Hippocampal formation (tissue), 2 donors: ENCODE results near the gene BEND7.

Experiments
- DNase-seq, 2 donors: peaks; one replicate each; lab custom pipeline; 2025; lab: John Stamatoyannopoulos, UW

BEND7 gene

DNA sequence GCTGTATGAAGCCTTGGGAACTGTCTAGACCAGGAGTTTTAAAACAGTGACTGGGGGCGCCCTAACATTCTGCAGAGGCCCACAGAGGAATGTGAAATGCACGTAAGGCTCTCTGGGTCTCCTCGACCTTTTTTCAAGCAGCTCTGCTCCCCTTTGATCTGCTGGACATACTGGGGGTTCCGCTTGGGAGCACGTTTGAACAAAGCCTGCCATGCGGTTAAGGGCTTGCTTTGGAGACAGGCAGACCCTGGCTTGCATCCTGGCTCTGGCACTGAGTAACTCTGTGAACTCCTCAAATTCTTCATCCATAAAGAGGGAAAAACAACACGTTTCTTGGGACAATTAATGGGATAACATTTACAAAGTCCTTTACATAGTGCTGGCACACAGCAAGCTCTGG is 7.8 kb downstream of the BEND7 start:
- DNase-seq: no peak

DNA sequence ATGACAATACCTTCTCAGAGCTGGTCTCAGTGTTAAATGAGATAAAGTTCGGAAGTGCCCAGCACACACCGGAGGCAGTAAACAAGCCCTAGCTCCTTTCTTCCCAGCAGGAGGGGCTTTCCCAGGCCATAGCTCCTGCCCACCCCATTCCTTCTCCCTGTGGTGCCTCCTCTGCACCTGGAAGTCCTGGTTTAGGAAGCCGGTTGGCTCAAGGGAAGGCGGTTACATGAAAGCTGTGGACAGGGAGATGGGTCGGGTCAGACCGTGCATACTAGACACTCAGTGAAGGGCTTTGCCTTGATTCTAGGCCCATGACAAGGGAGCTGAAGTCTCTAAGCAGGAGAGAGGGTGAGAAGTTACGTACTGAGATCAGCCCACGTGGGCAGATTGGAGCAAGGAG is 8.6 kb downstream of the BEND7 start:
- no peak for DNase-seq

DNA sequence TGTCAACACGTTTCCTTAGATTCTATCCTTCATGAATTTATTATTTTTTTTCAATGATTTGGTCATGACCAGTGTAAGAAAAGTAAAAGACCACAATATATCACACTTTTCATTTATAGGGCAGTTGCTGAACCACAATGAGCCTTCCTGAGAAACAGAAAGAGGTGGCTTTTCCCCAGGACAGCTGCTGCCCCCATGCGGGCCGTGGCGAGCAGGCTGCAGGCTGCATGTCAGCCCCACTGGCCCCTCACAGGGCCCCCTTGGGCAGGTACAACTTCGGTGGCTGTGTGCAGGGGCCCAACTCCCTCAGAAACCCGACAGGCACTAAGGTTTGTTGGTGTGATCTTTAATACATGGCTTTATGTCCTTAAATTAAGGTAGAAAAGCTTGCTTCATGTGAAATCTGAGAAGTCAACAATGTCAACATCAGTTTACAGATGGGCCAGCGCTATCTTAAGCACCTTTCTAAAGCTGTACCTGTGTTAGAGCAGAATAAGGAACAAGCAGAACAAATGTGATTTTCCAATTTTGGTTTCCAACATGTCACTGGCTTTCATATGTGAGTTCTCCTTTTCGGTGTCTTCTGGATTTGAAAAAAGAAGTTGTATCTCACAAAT is 10.6 kb downstream of the BEND7 start:
- DNase-seq: no peak

DNA sequence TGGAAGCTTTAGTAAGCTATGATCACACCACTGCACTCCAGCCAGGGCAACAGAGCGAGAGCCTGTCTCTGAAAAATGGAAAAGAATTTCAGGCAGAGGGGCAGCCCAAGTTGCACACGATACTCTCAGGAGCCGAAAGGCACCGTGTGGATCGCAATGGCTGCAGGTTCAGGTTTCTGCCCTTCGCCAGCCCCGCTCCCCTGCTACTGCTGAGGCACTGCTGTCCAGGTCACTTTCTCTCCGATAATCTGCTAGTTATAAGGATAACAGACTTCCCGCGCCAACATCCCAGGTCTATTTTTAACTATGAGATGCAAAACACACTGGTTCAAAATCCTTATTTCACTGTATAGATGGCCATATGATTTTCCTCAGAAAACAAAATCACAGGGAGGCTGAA is 11.1 kb downstream of the BEND7 start:
- DNase-seq: no peak

DNA sequence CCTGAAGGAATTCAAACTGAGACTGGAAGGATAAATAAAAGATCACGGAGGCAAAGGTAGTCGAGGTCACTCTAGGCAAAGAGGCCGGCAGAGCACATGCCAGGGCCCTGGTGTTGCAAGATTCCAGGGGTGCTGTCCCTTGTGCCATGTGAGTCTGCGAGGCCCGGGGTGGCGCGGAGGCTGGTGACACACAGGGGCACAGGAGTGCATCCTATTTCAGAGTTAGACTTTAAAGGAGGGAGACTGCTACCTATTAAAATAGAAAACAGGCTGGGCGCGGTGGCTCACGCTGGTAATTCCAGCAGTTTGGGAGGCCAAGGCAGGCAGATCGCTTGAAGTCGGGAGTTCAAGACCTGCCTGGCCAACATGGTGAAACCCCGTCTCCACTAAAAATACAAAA is 12.6 kb downstream of the BEND7 start:
- no peak for DNase-seq

DNA sequence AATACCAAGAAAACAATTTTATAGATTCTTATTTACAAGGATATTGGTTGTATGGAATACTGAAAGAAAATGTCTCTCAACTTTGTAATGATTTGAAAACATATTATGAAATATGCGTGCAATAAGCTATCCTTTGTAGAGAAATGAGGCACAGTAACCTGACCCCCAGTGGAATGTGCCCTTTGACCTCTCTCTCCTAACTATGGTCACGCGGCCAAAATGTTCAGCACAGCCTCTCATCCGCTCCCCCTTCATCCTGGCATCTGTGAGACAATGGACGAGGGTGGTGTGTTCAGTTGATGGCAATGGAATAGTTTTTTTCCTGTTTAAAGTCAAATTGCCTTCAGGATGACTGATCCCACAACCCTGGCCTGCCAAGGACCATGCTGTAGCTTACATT is 13.3 kb downstream of the BEND7 start:
- DNase-seq: no peak

DNA sequence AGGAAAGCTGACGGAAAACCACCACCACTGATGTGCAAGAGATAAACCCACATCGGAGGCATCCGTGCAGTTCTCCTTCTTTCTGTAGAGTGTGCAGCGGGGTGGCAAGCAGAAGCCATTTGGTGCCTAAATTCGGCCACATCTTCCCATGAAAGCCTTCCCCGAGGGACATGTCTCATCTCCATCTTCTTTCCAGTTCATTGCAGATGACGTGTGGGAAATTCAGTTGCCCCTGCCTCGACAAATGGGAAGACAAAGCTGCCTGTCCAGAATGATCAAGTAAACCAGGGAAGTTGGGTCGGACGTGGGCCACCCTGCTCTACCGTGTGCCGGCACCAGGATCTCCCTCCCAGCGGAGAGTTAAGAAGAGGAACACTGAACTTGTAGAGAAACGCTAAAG is 14.5 kb downstream of the BEND7 start:
- DNase-seq: no peak

DNA sequence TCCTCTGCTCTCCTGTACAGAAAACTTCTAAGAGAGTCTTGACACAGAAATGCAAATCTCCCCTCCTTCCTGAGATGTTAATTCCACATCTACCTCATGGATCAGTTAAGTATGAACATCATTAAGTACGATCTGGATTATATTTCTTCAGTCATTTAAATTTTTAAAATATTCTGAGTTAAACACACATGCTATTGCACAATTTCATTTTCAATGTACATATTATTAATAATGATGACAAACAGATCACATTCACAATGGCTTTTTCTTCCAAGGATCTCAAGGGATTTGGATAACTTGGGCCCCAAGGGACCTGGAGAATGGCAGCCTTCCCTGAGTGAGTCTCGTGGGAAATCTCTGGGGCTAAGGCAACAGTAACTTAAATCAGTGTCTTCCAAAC is 16.2 kb downstream of the BEND7 start:
- no peak for DNase-seq

DNA sequence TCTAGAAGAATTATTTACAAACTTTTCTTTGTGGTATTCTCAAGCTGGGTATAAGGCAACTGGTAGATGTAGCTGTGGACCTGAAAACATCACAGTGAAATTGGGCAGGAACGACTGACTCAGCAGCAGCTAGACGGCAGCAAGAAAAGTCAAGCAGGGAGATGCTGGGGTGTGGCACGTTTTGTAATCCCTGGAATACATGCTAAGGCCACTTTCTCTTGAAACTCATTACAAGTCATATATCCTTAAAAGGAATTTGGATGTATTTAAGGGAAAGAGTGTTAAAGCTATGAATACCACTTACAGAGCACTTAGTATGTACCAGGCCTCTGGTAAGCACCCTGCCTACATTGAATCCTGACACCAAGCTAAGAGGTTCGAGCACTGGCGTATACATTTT is 17.4 kb downstream of the BEND7 start:
- no peak for DNase-seq

DNA sequence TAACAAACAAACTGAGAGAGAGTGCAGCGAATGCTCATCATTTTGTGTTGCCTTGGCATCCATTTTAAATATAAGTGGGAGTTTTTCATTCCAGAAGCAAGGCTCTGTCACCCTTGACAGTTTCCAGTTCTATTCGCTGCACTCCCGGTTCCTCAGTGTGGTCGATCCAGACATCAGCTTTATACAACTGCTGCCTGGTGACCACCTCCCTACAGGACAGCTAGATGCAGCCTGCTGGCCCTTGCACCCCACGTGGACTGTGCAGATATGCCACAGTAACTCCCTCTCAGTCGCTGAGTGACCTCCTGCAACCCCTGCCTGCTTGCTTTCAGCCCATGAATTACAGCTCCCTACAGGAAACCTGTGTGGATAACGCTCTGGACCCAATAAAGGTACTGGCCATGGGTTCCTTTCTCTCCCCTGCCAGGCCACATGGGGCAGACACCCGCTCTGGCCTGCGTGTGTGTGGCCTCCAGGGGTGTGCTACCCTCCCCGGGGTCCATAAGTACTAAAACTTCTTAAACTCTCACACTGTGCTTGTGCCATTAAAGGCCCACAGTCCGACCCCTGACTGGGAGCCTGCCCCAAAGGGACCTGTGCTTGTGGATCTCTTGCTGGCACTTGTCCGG is 23.6 kb downstream of the BEND7 start:
- DNase-seq: no peak

DNA sequence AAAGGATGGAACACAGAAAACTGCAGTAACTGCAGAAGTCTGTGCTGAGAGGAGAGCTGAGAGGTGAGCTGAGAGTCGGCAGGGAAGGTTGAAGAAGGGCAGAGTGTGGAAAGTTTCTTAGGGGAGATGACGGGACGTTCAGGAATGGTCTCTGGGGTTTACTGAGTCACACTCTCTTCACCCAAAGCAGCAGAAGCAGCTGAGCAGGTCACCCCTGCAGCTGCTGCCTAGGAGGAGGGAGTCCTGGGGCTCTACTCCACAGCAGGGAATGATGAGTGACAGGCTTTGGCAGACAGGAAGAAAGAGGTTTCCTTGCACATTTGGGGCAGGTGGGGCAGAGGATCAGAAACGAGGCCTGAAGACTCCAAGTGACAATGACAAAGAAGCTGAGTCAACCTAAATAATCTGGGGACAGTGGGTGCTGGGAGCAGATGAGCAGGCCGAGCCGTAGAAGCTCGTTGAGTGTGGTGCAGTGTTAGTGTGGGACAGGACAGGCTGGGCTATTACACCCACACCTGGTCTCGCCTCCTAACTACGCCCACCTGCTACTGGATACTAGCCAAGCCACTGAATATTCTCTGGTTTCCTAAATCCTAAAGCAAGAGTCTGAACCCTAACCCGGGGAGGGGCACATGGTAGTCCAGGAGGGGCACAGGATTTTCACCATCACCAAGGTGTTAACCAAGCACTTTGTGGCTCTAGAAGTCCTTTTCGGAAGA is 24.9 kb downstream of the BEND7 start:
- DNase-seq: no peak

DNA sequence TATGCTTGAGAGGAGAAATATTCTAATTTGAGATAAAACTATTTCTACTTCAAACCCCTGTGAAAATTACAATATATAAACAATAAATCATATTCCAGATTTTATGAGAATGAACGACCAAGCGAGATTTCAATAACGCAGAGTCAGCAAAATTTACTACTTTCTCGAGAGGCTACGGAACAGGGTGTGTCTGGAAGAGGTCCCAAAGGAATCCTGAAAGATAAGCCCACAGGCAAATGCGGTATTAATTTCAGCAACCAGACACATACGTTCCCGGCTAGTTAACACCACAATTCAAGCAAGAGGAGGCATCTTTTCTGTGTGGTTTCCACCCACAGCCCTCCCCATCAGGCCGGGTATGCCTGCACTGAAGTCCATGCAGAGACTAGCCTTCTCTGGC is 26.4 kb downstream of the BEND7 start:
- no peak for DNase-seq

DNA sequence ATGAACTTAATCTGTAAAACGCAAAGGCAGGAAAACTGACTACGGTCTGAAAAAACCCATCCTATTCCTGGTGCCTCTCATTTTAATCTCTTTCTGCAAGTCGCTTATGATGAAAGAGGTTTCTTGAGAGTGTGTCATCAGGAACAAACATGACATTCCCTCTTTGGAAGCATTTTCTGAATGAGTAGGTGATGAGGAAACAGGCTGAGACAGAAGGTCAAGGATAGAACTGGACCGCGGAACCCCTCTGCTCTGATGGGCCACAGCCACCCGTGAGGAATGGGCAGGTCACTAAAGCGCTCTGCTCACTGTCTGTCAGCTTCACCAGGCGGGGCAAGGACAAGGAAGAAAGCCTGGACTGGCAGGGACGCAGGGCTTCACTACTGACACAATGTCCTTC is 28.6 kb downstream of the BEND7 start:
- DNase-seq: no peak

DNA sequence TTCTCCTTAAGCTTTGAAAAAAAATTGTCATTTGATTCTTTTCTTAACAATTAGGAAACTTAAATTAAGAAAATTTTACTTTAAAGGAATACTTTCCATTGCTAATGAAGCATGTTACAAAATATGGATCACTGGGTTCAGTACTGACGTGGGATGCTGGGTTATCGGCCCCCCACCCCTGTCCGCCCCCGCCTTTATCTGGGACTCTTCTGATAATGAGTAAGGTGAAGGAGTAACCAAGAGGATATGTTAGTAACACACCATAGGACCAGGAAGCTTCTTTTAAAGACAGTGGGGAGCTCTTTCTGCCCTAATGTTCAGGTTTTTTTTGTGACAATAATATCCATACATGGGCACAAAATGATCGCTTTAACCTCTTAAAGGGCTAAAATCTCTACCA is 29.7 kb downstream of the BEND7 start:
- no peak for DNase-seq

DNA sequence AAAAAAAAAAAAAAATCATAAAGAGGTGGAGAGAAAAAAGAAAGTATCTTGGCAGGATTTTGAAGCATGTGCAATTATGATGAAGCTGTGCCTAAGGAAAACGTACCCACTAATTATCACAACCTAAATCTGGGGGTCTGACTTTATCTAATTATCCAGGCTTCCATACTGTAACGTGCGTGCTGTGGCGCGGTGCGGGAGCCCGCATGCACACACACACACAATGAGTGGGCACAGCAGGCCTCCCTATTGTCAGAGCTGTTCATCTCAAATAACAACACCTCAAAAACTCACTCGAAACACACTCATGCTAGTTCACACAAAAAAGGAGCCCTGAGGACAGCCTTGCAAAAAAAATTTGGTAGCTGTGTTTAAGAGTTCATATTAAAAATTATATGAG is 31.9 kb downstream of the BEND7 start:
- no peak for DNase-seq

DNA sequence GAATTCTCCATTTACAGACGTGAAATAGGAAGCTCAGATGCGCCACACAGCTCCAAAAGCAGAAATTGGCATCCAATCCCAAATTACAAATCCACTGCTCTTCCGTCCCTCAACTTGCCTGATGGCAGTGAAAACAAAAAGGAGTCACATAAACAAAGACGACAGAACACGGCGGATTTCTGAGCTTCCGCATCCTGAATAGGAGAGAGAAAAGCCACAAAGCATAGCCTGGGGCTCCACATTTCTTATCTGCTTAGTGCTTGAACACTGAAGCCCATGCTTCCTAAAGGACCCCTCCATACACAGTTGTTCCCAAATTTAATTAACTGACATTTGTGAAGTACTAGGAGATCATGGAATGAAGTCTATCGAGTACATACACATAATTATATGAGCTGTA is 32.6 kb downstream of the BEND7 start:
- no peak for DNase-seq

DNA sequence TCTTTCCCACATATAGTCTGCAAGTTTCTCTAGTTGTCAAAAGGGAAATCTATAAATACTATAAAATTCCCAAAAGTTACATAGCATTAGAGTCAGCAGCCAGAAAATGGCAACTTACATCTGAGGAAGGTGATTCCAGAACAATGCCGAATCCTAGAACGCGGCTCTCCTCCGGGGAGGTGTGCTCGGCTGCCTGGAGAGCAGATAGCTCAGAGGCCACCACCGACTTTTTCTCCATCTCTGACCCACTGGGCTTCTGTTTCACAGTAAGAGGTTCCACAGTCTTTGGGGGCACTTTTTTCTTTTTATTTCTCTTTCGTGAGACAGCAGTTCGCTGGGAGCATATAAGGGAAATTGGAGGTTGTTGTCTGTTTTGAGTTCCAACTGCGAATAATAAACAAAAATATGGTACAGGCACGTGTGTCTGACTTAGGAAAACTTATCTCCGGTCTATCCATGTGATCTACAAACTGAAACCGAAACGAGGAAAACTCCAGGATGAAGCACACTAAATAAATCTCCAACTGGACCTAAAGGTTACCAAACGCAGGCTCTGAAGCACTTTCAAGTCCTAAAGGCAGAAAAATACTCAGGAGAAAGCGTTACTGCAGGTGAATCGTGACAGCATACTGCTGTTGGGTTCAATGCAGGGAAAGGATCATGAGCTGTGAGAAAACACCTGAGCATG is 36.2 kb downstream of the BEND7 start:
- no peak for DNase-seq

DNA sequence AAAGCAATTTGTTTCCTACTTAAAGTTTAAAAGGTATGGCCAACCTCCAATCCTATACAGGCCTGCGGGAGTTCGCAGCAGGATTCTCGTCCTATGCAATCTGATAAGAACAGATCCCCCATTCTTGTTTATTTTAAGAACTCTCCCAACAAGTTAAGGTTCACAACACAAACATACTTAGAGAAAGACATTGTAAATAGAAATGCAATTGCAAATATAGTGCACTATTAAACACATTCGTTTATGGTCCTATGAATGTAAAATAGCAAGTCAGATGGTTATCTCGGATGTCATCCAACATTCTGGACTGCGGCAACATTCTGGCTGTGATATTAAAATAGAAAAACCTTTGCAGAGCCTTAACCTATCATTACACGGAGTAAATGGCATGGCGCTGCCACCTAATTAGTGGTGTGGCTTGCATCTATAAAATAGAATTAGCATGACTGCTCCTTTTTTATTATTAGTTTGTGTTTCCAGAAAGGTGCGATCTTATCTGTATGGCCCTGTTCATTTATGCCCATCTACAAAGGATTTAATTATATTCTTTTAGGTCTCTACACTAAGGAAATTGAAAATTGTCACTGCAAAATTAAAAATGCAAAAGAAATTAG is 37.0 kb downstream of the BEND7 start:
- DNase-seq: no peak

DNA sequence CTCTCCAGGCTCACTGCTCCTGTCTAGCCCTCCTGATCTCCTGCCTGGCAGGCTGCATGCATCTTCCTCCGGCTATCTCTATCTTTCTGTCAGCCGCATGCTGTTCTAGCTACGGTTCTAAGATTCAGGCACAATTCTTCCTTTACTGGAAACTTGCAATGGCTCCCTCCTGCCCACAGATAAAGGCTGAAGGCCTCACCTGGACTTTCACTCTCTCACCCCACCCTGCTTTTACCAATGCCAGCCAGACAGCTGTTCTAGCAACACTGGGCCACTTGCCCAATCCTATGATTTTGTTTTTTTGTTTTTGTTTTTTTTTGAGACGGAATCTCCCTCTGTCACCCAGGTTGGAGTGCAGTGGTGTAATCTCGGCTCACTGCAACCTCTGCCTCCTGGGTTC is 38.3 kb downstream of the BEND7 start:
- no peak for DNase-seq

DNA sequence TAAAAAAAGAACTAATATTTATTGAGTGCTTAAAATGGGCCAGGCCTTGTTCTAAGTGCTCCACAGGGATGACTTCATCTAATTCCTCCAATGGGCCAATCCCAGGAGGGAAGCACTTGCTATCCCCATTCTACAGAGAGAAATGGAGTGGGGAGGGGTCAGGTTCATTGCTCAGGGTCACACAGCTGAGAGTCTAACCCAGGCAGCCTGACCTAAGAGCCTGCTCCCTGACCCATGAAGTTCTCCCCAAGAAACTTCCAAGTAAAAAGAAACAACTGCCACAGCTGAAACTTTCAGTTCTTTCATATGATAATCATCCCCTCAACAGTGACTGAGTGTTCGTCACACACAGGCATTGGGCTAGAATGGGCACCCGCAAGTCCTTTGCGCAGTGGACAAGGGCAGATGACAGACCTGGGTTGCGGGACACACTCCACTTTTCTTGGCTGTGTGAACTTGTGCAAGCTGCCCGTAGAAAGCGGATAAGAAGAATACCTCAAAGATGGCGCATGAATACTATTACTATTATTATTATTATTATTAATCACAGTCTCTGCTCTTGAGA is 39.7 kb downstream of the BEND7 start:
- DNase-seq: no peak

DNA sequence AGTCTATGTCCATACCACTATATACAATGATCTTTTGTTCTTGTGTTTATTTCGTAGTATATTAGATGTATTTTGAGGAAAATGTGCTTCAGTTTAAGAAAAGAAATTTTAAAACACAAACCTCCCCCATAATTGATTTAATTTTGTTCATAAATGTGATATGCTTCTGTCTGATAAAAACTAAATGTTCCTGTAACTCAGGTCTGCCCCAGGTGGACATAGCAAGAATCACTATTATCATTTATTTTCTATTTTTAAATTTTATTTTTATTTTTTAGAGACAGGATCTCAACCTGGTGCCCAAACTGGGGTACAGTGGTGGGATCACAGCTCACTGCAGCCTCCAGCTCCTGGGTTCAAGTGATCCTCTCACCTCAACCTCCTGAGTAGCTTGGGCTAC is 43.2 kb downstream of the BEND7 start:
- no peak for DNase-seq

DNA sequence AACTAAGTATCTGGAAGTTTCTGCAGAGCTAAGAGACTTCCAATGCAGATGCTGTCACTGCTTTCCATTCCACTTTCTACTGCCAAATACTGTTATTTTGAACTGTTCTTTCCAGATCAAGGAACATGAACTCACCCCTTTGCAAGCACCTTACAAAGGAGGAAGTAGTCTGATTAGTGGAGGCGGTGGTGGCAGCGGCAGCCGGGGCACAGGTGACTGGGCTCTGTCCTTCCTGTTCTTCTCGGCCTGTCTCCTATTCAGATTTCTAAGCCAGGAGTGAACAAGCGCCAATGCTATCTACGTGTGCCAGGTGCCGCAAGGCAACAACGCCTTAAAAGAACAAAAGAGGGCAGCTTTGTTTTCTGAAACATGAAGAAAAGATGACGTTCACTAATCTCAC is 44.9 kb downstream of the BEND7 start:
- no peak for DNase-seq
